GM18517 (cell line): ENCODE data around the gene VTN.

Source experiments
- ATAC-seq: cut with Tn5 transposase; IDR thresholded peaks from one replicate; pipeline ENCODE4 v1.9.1; 2021; ENCODE audit warnings: mild to moderate bottlenecking, moderate library complexity; ENCODE audit not compliant: unreplicated experiment

The VTN gene

DNA sequence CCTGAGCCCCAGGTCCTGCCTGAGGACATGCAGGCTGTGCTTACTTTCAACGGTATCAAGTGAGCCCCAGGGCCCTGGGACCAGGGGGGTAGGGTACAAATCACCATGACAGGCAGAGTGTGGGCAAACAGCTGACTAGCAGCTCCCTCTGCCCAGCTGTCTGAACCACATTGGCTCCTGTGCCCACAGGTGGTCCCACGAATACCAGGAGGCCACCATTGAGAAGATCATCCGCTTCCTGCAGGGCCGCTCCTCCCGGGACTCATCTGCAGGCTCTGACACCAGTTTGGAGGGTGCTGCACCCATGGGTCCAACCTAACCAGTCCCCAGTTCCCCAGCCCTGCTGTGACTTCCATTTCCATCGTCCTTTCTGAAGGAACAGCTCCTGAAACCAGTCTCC lies 25.9 kb upstream of the VTN start:
- no peak for ATAC-seq

DNA sequence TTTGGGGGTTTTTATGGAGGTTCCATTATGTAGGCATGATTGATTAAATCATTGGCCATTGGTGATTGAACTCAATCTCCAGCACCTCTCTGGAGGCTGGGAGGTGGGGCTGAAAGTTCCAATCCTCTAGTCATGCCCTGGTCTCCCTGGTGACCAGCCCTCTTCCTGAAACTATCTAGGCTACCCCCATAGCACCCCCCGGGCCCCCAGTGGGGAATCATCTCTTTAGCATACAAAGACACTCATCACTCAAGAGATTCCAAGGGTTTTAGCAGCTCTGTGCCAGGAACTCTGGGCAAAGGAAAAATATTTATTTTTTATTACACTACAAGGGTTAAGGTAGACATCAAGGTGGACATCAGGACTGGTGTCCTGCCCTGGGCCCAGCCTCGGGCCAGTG lies 25.3 kb upstream of the VTN start:
- ATAC-seq, result no peak

DNA sequence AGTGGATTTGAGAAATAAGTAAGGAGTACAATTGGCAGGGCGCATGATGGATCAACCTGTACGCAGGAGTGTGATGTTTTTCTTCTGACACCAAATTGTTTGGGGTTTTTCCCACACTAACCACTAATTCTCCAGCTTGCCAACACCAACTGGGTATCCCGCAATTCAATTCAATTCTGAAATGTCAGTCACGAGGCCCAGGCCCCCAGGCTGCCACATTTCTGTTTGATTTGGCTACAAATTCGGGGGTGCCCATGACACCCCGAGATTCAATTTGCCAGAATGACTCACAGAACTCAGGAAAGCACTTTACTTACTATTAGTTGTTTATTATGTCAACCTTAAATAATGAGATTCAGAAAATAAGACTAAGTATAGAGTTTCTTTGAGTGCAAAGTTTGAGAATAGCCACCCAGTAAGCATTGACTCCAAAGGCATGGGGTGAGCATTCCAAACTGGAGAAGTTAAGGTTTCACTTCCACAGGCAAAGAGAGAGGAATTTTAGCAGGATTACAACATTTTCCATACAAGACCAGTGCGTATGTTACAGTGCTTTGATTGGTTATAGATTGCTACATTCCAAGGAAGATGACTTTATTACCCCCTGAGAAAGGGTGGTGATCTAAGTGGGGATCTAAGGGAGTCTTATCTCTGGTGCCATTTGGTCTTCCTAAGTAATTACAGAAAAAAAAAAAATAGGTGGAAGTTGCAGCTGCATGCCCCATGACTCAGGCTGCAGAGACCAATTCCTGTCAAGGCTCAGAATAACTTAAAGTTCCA lies 24.4 kb upstream of the VTN start:
- no peak for ATAC-seq

DNA sequence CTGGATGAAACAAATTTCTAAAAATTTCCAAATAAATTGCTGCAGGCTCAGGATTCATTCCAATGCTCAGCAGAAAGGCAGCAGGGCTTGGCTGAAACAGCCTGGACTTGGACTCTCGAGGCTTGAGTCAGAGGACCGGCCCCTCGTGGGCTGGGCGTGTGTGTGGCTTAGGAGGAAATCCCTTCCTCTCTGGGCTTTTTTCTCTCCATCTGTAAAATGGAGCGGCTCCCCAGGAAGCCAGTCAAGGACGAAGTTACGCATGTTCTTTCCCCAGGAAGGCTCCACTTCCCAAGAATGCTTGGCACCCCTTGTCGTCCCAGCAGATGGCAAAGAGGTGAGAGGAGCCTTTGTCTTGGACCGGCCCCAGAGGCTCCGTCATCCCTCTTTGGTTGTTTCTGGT lies 22.4 kb upstream of the VTN start:
- no peak for ATAC-seq

DNA sequence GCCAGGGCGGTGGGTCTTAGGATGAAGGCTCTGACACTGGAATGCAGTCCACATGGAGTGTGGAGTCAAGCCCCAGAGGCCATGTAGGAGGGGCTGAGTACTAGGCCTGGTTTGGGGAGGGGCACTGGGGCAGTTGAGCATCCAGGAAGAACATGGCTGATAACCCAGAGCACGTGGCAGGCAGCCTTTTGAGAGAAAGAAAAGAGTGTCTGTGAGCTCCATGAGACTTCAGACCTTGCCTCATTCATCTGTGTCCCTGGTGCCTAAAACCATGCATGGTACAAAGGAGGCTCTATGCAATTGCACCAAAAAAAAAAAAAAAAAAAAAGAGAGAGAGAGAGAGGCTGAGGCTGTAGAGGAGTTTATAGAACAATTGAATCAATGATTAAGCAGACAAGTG lies 21.3 kb upstream of the VTN start:
- no peak for ATAC-seq

DNA sequence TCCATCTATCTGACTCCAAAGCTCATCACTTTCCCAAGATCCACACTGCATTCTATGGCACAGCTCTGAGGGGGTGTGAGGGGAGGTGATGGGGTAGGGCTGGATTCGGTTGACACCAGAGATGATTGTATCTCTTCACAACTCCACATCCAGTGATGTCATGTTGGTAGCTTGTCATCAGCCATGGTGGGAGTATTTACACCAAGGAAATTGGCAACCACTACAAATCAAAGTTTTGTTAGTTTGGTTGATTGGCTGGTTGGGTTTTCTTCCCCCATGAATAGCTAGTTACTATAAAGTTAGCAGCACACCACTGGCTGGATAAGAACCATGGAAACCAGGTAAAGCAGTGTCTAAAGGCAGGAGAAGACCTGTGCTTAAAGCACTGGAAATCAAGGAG lies 20.9 kb upstream of the VTN start:
- ATAC-seq, result no peak

DNA sequence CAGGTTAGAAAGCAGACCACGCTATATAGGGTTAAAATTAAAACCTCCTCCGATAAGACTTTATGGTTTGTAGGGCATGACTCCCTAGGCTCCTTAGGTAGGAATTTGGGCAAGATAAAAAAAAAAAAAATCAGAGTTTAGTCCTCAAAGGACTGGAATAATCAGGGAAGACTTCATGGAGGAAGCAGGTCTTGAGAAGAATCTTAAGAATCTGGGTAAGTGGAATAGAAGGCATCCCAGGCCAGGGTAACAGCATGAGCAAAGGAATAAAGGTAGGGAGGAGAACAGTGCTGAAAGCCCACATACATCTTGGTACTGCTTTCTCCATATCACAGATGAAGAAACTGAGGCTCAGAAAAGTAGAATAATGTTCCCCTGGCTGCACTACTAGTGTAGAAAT lies 20.5 kb upstream of the VTN start:
- ATAC-seq, result no peak

DNA sequence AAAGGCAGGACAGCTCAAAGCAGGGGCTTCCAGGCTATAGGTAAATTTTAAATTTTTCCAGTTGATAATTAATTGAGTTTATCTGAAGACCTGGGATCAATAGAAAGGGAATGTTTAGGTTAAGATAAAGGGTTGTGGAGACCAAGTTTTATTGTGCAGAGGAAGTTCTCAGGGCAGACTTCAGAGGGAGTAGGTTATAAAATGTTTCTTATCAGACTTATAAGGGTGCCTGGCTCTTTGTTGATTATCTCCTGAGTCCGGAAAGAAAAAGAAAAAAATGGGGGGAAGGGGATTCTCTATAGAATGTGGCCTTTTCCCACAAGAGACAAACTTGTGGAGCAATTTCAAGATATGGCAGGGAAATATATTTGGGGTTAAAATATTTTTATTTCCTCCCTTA lies 20.0 kb upstream of the VTN start:
- no peak for ATAC-seq

DNA sequence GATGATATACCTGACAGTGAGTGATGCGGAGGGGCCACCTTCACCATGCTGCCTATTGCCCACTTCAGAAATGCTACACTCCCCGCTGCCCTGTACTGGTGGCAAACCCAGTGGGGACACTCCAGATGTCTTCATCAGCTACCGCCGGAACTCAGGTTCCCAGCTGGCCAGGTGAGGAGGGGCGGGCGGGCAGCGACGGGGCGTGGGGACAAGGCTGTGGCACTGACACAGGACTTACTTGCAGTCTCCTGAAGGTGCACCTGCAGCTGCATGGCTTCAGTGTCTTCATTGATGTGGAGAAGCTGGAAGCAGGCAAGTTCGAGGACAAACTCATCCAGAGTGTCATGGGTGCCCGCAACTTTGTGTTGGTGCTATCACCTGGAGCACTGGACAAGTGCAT lies 18.0 kb upstream of the VTN start:
- ATAC-seq, result no peak

DNA sequence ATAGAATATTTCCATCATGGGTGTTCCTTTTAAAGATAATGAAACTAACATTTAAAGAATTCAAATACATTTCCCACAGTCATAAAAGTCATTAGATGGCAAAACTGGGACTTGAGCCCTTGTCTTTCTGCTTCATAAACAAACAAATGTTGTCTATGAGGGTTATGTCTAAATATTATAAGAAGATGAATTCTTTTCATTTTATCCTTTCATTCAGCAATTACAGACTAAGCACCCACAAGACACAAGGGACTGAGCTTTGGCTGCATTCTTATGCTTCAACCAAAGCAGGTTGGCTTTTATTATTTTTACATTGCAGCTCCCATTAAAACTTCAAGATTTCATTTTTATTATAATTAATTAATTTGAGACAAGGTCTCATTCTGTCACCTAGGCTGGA lies 16.3 kb upstream of the VTN start:
- ATAC-seq, result no peak

DNA sequence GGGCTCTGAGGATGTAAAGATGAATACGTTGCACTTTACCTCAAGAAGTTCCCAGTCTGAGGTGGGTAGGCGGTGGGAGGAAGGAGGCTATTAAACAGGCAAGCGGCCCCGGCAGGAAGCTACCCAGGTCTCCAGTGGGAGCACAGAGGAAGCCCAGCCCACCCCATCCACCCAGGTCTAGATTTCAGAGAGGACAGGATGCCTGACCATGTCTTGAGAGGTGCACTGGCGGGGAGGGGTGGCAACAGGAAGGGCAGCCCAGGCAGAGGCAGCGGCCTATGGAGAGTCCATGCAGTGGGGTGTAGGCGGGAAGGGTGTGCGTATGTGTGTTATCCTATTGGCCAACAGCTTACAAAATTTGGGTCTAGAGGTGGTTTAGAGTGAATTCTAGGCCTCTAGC lies 15.3 kb upstream of the VTN start:
- ATAC-seq, result no peak

DNA sequence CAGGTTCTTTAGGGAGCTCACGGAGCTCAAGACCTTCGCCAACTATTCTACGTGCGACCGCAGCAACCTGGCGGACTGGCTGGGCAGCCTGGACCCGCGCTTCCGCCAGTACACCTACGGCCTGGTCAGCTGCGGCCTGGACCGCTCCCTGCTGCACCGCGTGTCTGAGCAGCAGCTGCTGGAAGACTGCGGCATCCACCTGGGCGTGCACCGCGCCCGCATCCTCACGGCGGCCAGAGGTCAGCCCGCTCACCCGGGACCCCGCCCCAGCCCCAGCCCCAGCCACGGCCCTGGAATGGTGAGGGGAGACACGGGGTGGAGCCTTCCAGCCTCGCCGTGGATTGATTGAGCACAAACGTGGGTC lies 14.9 kb upstream of the VTN start:
- no peak for ATAC-seq

DNA sequence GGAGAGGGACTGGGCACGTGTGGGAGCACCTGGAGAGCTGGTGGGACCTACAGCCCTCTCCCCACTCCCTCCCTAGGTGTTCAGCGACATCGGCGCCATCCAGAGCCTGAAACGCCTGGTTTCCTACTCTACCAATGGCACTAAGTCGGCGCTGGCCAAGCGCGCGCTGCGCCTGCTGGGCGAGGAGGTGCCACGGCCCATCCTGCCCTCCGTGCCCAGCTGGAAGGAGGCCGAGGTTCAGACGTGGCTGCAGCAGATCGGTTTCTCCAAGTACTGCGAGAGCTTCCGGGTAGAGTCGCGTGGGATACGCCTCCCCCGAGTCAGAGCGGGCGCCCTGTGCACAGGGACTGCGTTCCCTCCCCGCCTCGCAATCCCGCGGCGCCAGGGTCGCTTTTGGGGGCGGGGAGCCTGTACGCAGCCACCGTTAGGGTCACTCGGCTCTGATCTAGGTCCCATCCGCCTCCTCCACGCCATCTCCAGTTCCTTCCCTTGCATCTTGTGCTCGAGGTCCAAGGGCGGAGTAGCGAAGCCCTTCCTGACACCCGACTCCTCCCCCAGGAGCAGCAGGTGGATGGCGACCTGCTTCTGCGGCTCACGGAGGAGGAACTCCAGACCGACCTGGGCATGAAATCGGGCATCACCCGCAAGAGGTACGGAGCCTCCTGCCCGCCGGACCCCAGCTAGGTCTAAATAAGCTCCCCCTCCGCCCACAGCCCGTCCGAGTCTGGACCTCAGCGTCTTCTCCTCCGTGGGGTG lies 14.4 kb upstream of the VTN start:
- ATAC-seq, result no peak

DNA sequence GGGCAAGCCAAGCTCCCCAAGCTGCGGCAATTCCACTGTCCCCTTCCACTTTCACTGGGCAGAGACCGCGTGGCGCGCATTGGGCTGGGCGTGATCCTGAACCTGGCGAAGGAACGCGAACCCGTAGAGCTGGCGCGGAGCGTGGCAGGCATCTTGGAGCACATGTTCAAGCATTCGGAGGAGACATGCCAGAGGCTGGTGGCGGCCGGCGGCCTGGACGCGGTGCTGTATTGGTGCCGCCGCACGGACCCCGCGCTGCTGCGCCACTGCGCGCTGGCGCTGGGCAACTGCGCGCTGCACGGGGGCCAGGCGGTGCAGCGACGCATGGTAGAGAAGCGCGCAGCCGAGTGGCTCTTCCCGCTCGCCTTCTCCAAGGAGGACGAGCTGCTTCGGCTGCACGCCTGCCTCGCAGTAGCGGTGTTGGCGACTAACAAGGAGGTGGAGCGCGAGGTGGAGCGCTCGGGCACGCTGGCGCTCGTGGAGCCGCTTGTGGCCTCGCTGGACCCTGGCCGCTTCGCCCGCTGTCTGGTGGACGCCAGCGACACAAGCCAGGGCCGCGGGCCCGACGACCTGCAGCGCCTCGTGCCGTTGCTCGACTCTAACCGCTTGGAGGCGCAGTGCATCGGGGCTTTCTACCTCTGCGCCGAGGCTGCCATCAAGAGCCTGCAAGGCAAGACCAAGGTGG lies 11.2 kb upstream of the VTN start:
- no peak for ATAC-seq

DNA sequence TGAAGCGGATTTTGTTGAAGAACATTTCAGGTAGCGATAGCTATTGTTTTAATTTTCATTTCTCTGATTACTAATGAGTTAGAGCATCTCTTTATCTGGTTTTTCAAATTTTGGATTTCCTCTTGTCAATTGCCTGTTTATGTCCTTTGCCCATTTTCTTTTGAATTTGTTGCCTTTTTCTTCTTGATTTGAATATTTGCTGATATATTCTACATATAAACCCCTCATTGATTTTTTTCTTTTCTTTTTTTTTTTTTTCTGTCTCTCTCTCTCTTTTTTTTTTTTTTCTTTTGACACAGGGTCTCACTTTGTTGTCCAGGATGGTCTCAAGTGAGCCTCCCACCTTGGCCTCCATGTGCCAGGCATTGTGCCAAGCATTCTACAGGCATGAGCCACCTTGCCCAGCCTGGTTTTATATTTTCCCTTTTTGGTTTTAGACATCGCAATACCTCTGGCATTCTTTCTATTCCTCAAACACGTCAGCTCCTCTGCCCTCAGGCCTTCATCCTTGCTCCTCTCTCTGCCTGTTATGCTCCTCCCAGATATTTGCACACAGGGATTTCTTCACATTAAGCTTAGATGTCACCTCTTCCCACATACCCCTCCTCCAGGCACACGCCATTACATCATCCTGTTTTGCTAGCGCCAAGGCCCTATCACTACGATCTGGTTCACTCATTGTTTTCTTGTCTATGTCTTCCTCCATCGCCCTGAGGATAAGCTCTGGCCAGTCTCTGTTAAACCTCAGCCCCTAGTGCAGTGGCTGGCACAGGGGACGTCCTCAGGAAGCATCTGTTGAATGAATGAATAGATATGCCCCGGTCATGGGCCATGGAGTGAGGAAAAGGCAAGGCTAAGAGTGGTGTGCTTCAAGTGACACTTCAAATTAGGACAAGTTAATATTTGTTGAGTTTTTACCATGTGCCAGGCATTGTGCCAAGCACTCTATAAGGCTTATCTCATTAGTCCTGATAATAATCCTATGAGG lies 10.0 kb upstream of the VTN start:
- ATAC-seq, result no peak

DNA sequence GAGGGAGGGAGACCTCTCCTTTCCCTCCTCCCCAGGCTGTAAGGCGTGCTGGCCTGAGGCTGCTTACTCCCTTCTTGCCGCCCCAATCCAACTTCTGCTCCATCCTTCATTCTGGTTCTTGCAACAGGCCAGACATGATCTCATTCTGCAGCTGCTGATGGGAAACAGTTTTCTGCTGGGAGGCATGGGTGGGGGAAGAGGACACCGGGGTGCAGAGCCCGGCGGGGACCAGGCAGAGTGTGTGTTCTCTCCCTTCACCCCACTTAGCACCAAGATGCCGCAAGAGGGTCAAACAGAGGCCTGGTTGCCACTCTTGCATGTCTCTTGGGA lies 2.8 kb upstream of the VTN start:
- no peak for ATAC-seq

DNA sequence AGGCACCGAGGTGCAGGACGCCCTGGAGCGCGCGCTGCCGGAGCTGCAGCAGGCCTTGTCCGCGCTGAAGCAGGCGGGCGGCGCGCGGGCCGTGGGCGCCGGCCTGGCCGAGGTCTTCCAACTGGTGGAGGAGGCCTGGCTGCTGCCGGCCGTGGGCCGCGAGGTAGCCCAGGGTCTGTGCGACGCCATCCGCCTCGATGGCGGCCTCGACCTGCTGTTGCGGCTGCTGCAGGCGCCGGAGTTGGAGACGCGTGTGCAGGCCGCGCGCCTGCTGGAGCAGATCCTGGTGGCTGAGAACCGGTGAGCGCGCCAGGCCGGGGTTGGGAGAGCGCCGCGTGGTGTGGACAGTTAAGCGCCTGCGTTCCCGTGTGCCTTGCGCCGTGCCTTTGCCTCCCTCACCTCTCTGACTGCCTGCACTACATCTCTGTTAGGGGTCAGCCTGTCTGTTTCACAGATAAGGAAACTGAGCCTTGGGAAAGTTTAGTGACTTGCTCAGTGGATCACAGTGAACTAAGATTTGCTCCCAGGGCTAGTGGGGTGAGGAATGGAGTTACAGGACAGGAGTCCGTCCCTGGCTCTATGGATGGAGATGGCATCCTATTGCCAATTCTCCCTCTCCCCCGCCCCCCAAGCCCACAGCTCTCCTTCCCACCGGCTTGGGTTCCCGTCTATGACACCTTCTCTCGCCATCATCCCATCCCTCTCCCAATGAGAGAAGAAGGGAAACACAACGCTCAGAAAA lies 2.3 kb upstream of the VTN start:
- peak; percentile 31 for ATAC-seq

DNA sequence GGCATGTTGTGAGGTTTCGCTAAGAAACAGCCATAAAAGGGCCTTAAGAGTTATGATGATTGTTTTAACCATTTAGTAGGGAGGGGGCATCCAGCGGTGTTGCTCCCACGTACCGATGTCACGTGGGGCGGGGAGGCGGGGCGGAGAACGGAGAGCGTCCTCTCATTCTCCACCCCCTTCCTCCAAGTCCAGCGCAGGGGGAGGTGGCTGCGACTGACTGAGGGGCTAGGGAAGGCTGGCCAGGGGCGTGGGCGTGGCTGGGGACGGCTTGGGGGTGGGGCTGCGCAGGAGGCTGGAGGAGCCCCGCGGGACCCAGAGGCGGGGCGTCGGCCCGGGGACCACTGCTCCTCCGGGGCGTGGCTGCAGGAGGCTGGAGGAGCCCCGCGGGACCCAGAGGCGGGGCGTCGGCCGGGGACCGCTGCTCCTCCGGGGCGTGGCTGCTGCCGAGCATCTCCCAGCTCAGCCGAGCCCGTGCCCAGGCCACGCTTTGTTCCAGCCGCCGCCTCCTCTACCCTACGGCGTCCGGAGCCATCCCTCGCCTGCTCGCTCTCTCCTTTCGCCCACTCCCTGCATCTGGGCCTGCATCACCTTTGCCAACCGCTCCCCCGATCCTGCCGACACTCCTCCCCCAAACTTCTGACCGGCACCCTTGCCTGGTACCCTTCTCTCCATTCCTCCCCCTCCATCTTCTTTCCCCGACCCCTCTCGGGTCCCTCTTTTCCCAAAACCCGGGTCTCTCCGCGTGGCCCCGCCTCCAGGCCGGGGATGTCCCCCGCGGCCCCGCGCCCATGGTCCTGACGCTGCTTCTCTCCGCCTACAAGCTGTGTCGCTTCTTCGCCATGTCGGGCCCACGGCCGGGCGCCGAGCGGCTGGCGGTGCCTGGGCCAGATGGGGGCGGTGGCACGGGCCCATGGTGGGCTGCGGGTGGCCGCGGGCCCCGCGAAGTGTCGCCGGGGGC lies 1.4 kb upstream of the VTN start, which contains the start of gene SARM1:
SARM1 (plus strand) TSS at position 450 of the 958 bp plus-strand sequence; CDS start at position 789, 339 bp downstream.
- ATAC-seq, result peak; percentile 54

DNA sequence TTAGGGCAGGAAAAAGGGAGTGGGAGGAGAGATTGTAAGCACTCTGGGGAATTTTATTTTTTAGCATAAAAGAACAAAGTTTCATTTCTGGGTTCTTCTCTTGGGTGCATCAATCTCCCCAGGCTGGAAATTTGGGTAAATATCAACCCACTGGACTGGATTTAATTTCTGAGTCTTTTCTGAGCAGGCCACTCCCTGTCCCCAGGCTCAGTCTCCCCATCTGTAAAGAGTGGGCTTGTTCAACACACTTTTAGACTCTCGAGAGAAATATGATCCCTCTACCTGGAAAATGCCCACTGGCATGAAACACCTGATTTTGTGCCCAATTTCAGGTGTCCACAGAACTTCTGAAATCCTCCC lies 617 bp upstream of the VTN start:
- no peak for ATAC-seq
